T-helper 1 cell (primary cell): Measurements from ENCODE around the gene INTS6L.
A peak's percentile ranks its signal among the peaks of the same experiment; 100 is the strongest.

Experiments
- DNase-seq, 5 donors: peaks; one replicate each; pipeline ENCODE4 v3.0.0-alpha.2; 2012 to 2020
- total RNA-seq, 4 donors: gene quantifications; one replicate each; lab custom pipeline; 2026; lab: John Stamatoyannopoulos, UW

Gene INTS6L
- 88.2 to 124 (median 109) reads per million in 4 donors for total RNA-seq

GRCh38 chrX:135520553-135521404 lies at the start of gene INTS6L:
Gene INTS6L (plus strand): TSS chrX:135520660. CDS start chrX:135520993, 333 bp downstream.
- peak; percentile 74 to 95 (median 82) for DNase-seq

- DNase-seq = no peak
Observed at GRCh38 chrX:135476378-135476777, 44.1 kb upstream of the INTS6L start.

GRCh38 chrX:135477576-135477975 lies 42.9 kb upstream of the INTS6L start:
- peak in 4 of 5 donors; percentile 4 to 53 (median 24) for DNase-seq

GRCh38 chrX:135480076-135480475 lies 40.4 kb upstream of the INTS6L start:
- DNase-seq = no peak

GRCh38 chrX:135481696-135482179 lies 38.7 kb upstream of the INTS6L start:
- DNase-seq = no peak

GRCh38 chrX:135484641-135485289 lies 35.7 kb upstream of the INTS6L start:
- peak in 2 of 5 donors; percentile 10 to 29 for DNase-seq

GRCh38 chrX:135489542-135489941 lies 30.9 kb upstream of the INTS6L start:
- no peak for DNase-seq

GRCh38 chrX:135490979-135491514 lies 29.4 kb upstream of the INTS6L start:
- no peak for DNase-seq

GRCh38 chrX:135494453-135494852 lies 26.0 kb upstream of the INTS6L start:
- no peak for DNase-seq

GRCh38 chrX:135497736-135498135 lies 22.7 kb upstream of the INTS6L start:
- DNase-seq = no peak

GRCh38 chrX:135498236-135498635 lies 22.2 kb upstream of the INTS6L start:
- DNase-seq = no peak

GRCh38 chrX:135505351-135505750 lies 15.1 kb upstream of the INTS6L start:
- no peak for DNase-seq

- no peak for DNase-seq
Observed at GRCh38 chrX:135509885-135510284, 10.6 kb upstream of the INTS6L start.

GRCh38 chrX:135512508-135513129 lies 7.8 kb upstream of the INTS6L start:
- DNase-seq = no peak

- DNase-seq = no peak
Observed at GRCh38 chrX:135513130-135513515, 7.3 kb upstream of the INTS6L start.

- DNase-seq = no peak
Observed at GRCh38 chrX:135516376-135516775, 4.1 kb upstream of the INTS6L start.

- DNase-seq = no peak
Observed at GRCh38 chrX:135518161-135518560, 2.3 kb upstream of the INTS6L start.

- DNase-seq = no peak
Observed at GRCh38 chrX:135520022-135520552, 373 bp upstream of the INTS6L start.

GRCh38 chrX:135521405-135522131 lies 1.1 kb downstream of the INTS6L start:
- DNase-seq = peak; percentile 75 to 93 (median 80)

- DNase-seq = no peak
Observed at GRCh38 chrX:135522132-135522530, 1.7 kb downstream of the INTS6L start.

GRCh38 chrX:135522878-135523693 lies 2.6 kb downstream of the INTS6L start:
- no peak for DNase-seq
